HCT116 (cell line): ENCODE results near the gene RBBP8NL. TPM values are rescaled to one million over a fixed set of nuclear protein-coding genes. Genes with fewer than 3 reads are reported as not detected.

Source experiments
- ATAC-seq: fragments of 200-7000 bp; cut with Tn5 transposase; 2 replicates; pipeline ENCODE4 v1.9.1; 2020; ENCODE audit warnings: mild to moderate bottlenecking, moderate library complexity
- BruUV-seq: library from RNA; stranded (reverse); fragments of 400-500 nt; replicated peaks from 2 replicates; lab custom pipeline; 2021; lab: Mats Ljungman, UMichigan
- CTCF ChIA-PET: fragments of 300-600 bp; sonication (Branson Sonifier 250); formaldehyde crosslinking; loops from one replicate; lab custom pipeline; 2021; ENCODE audit warnings: antibody characterized with exemption; lab: Charles Lee
- POLR2A ChIA-PET: fragments of 300-600, 350-600 bp; sonication (Branson Sonifier 250); formaldehyde crosslinking; loops from one replicate; lab custom pipeline; 2021; ENCODE audit warnings: antibody characterized with exemption; lab: Charles Lee
- RAD21 ChIA-PET, 2 experiments: fragments of 300-600 bp; sonication (Branson Sonifier 250); formaldehyde crosslinking; loops; one replicate each; lab custom pipeline; 2023; ENCODE audit warnings: low total read pairs in 2 of 2; ENCODE audit not compliant: uncharacterized antibody in 2 of 2, unreplicated experiment in 2 of 2, low non-redundant PET in 1 of 2; lab: Charles Lee
- DNase-seq: peaks from one replicate; pipeline ENCODE4 v3.0.0-alpha.2; 2010; ENCODE audit warnings: low read depth, low spot score
- H2AFZ ChIP-seq: fragments of 200-600 bp; shearing (Covaris generic), sonication (generic); 2 replicates; pipeline ENCODE4 v1.6.1; 2017; ENCODE audit warnings: low read depth, mixed run types, mixed read lengths, antibody characterized with exemption, low read length; ENCODE audit not compliant: poor library complexity, severe bottlenecking
- H3K27ac ChIP-seq: 2 replicates; pipeline ENCODE4 v1.5.1; 2012; ENCODE audit warnings: low read depth, low read length
- H3K27me3 ChIP-seq: fragments of 200-600 bp; sonication (generic); 2 replicates; pipeline ENCODE4 v1.6.1; 2016; ENCODE audit warnings: mixed run types, low read length, mixed read lengths; ENCODE audit not compliant: insufficient read depth
- H3K36me3 ChIP-seq, 2 experiments: fragments of 200-500 bp in 1 of 2; fragments of 200-600 bp in 1 of 2; sonication (Bioruptor generic) in 1 of 2; sonication (generic) in 1 of 2; 2 replicates each; pipeline versions ENCODE4 v1.5.1 to v1.6.1; 2014 to 2016; ENCODE audit warnings: low read length in 2 of 2, inconsistent platforms in 1 of 2, mixed read lengths in 1 of 2, mixed run types in 1 of 2; ENCODE audit not compliant: insufficient read depth in 2 of 2, control insufficient read depth in 1 of 2
- H3K4me1 ChIP-seq, 2 experiments: fragments of 200-600 bp in 1 of 2; sonication (generic) in 1 of 2; 2 replicates each; pipeline versions ENCODE4 v1.5.1 to v1.6.1; 2012 to 2017; ENCODE audit warnings: low read length in 2 of 2, inconsistent platforms in 1 of 2, mild to moderate bottlenecking in 1 of 2, mixed read lengths in 1 of 2, mixed run types in 1 of 2, moderate library complexity in 1 of 2; ENCODE audit not compliant: insufficient read depth in 2 of 2, control insufficient read depth in 1 of 2
- H3K4me2 ChIP-seq: fragments of 200-600 bp; sonication (generic); 2 replicates; pipeline ENCODE4 v1.6.1; 2017; ENCODE audit warnings: mixed run types, low read length, mixed read lengths
- H3K4me3 ChIP-seq, 2 experiments: fragments of 200-600 bp in 1 of 2; sonication (generic) in 1 of 2; replicated peaks in 1 of 2; 2 replicates each; pipeline ENCODE4 v1.5.1; 2011 to 2016; ENCODE audit warnings: low read length in 2 of 2, control low read depth in 1 of 2, low read depth in 1 of 2, mild to moderate bottlenecking in 1 of 2, mixed read lengths in 1 of 2, mixed run types in 1 of 2
- H3K79me2 ChIP-seq: fragments of 200-600 bp; sonication (generic); 2 replicates; pipeline ENCODE4 v1.6.1; 2017; ENCODE audit warnings: mild to moderate bottlenecking, mixed run types, low read length, moderate library complexity, mixed read lengths; ENCODE audit not compliant: insufficient read depth
- H3K9ac ChIP-seq: fragments of 200-600 bp; sonication (generic); 2 replicates; pipeline ENCODE4 v1.6.1; 2016; ENCODE audit warnings: low read length, mixed read lengths
- H3K9me2 ChIP-seq: fragments of 200-600 bp; sonication (generic), shearing (Covaris generic); 2 replicates; pipeline ENCODE4 v1.6.1; 2017; ENCODE audit warnings: mixed run types, mild to moderate bottlenecking, moderate library complexity; ENCODE audit not compliant: insufficient read depth
- H3K9me3 ChIP-seq, 2 experiments: fragments of 200-500 bp in 1 of 2; fragments of 200-600 bp in 1 of 2; sonication (Bioruptor generic) in 1 of 2; sonication (generic) in 1 of 2; 2 replicates each; pipeline ENCODE4 v1.6.1; 2014 to 2017; ENCODE audit warnings: low read length in 2 of 2, mixed read lengths in 2 of 2, inconsistent platforms in 1 of 2, low read depth in 1 of 2, mild to moderate bottlenecking in 1 of 2, mixed run types in 1 of 2, moderate library complexity in 1 of 2; ENCODE audit not compliant: control insufficient read depth in 1 of 2, insufficient read depth in 1 of 2
- H4K20me1 ChIP-seq: fragments of 200-600 bp; sonication (generic), shearing (Covaris generic); 2 replicates; pipeline ENCODE4 v1.6.1; 2017; ENCODE audit warnings: mixed run types, mild to moderate bottlenecking, moderate library complexity; ENCODE audit not compliant: insufficient read depth
- CBX3 ChIP-seq: IDR thresholded peaks from 2 replicates; pipeline ENCODE4 v1.6.1; 2012; ENCODE audit warnings: low read depth
- CEBPB ChIP-seq: IDR thresholded peaks from 2 replicates; pipeline ENCODE4 v1.6.1; 2012; ENCODE audit warnings: low read depth
- EGR1 ChIP-seq: IDR thresholded peaks from 2 replicates; pipeline ENCODE4 v1.6.1; 2012; ENCODE audit warnings: low read depth
- ELF1 ChIP-seq: IDR thresholded peaks from 2 replicates; pipeline ENCODE4 v1.6.1; 2012; ENCODE audit warnings: low read depth, borderline replicate concordance
- EZH2 ChIP-seq: fragments of 200-600 bp; sonication (generic); IDR thresholded peaks from 2 replicates; pipeline ENCODE4 v1.6.1; 2017; ENCODE audit warnings: antibody characterized with exemption, mixed run types
- EZH2phosphoT487 ChIP-seq: fragments of 200-600 bp; IDR thresholded peaks from 2 replicates; pipeline ENCODE4 v1.6.1; 2018; ENCODE audit warnings: antibody characterized with exemption, borderline replicate concordance
- FOSL1 ChIP-seq: IDR thresholded peaks from 2 replicates; pipeline ENCODE4 v1.6.1; 2012; ENCODE audit warnings: low read depth
- JUND ChIP-seq: IDR thresholded peaks from 2 replicates; pipeline ENCODE4 v1.6.1; 2012
- POLR2AphosphoS5 ChIP-seq: IDR thresholded peaks from 2 replicates; pipeline ENCODE4 v1.6.1; 2011; ENCODE audit warnings: mild to moderate bottlenecking, low read depth, low read length, moderate library complexity
- RAD21 ChIP-seq: IDR thresholded peaks from 2 replicates; pipeline ENCODE4 v1.6.1; 2012; ENCODE audit warnings: low read depth, mild to moderate bottlenecking
- SP1 ChIP-seq: IDR thresholded peaks from 2 replicates; pipeline ENCODE4 v1.6.1; 2012; ENCODE audit warnings: low read depth
- SRF ChIP-seq: IDR thresholded peaks from 2 replicates; pipeline ENCODE4 v1.6.1; 2012; ENCODE audit warnings: low read depth
- YY1 ChIP-seq: IDR thresholded peaks from 2 replicates; pipeline ENCODE4 v1.6.1; 2011; ENCODE audit warnings: low read length, low read depth, moderate library complexity, mild to moderate bottlenecking; ENCODE audit not compliant: insufficient replicate concordance; ENCODE audit errors: extremely low read depth
- intact Hi-C: fragments of 100-400 bp; cut with micrococcal nuclease; formaldehyde crosslinking; loops from 2 replicates; pipeline ENCODE4 v1.10.0; 2022
- total RNA-seq: library from RNA; stranded (reverse); gene quantifications from one replicate; pipeline ENCODE4 v1.2.1, GENCODE V29; 2021; ENCODE audit not compliant: unreplicated experiment
- TF ChIP-seq, protein P1 (sequence below), 3 experiments: fragments of 200-600 bp in 1 of 3; sonication (generic) in 1 of 3; IDR thresholded peaks in 2 of 3; conservative IDR thresholded peaks in 1 of 3; 2 replicates each; pipeline ENCODE4 v1.5.1; 2012 to 2017; ENCODE audit warnings: low read depth in 2 of 3, low read length in 2 of 3, antibody characterized with exemption in 1 of 3, borderline replicate concordance in 1 of 3, control low read depth in 1 of 3, mild to moderate bottlenecking in 1 of 3, mixed read lengths in 1 of 3, mixed run types in 1 of 3, moderate library complexity in 1 of 3; ENCODE audit not compliant: insufficient read depth in 1 of 3
- TF ChIP-seq, protein P2 (sequence below): IDR thresholded peaks from 2 replicates; pipeline ENCODE4 v1.6.1; 2012
- TF ChIP-seq, protein P3 (sequence below): IDR thresholded peaks from 2 replicates; pipeline ENCODE4 v1.6.1; 2011; ENCODE audit warnings: mild to moderate bottlenecking, low read length, moderate library complexity; ENCODE audit not compliant: insufficient replicate concordance; ENCODE audit errors: extremely low read depth
- TF ChIP-seq, protein P4 (sequence below): IDR thresholded peaks from 2 replicates; pipeline ENCODE4 v1.6.1; 2012

Gene RBBP8NL
- total RNA-seq, 1 experiment from 2014 or later, result 0.59 TPM

DNA sequence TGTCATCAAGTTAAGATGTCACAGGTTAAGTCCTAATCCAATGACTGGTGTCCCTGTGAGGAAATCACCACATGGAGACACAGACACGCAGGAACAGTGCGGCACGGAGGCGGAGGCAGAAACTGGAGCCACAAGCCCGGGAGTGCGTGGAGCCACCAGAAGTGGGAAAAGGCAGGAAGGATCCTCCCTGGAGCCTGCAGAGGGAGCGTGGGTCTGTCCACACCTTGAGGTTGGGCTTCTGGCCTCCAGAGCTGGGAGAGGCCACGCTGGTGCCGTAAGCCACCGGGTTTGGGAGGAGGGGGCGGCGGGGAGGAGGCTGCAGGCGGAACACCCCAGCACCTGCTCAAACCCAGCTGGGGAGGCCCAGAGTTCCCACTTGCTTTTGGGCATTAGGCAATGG is 24.0 kb downstream of the RBBP8NL start:
- Histone ChIP-seq H3K36me3 (no peaks in the 10 kb centered on the region), H3K4me1 (peaks cover 14 to 25% of the 10 kb centered on the region in 2 experiments; a peak in 3 of 4 replicates), H4K20me1 (no peaks in the 10 kb centered on the region), H3K4me3 (no peak overlapping the region), H3K9ac (no peak overlapping the region), H3K79me2 (peaks cover 16% of the 10 kb centered on the region), H3K27me3 (no peaks in the 10 kb centered on the region), H2AFZ (no peak overlapping the region), H3K4me2 (no peak overlapping the region), H3K9me3 (no peaks in the 10 kb centered on the region), H3K9me2 (no peaks in the 10 kb centered on the region), H3K27ac (no peak overlapping the region)
- ATAC-seq (no peak), DNase-seq (no peak)
- TF ChIP-seq, protein P1, sequence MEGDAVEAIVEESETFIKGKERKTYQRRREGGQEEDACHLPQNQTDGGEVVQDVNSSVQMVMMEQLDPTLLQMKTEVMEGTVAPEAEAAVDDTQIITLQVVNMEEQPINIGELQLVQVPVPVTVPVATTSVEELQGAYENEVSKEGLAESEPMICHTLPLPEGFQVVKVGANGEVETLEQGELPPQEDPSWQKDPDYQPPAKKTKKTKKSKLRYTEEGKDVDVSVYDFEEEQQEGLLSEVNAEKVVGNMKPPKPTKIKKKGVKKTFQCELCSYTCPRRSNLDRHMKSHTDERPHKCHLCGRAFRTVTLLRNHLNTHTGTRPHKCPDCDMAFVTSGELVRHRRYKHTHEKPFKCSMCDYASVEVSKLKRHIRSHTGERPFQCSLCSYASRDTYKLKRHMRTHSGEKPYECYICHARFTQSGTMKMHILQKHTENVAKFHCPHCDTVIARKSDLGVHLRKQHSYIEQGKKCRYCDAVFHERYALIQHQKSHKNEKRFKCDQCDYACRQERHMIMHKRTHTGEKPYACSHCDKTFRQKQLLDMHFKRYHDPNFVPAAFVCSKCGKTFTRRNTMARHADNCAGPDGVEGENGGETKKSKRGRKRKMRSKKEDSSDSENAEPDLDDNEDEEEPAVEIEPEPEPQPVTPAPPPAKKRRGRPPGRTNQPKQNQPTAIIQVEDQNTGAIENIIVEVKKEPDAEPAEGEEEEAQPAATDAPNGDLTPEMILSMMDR (IDR thresholded peaks at IDR 0.05 in 2 of 3, conservative IDR thresholded peaks at IDR 0.05 in 1 of 3; ENCODE audit: borderline replicate concordance in 1 of 3, insufficient read depth in 1 of 3, low read depth in 2 of 3, low read length in 2 of 3), result no peak
- TF ChIP-seq FOSL1, result no peak
- no peak for TF ChIP-seq POLR2AphosphoS5
- TF ChIP-seq, protein P2, sequence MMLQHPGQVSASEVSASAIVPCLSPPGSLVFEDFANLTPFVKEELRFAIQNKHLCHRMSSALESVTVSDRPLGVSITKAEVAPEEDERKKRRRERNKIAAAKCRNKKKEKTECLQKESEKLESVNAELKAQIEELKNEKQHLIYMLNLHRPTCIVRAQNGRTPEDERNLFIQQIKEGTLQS, result no peak
- TF ChIP-seq EGR1, result no peak
- no peak for TF ChIP-seq EZH2
- no peak for TF ChIP-seq SRF
- TF ChIP-seq, protein P3, sequence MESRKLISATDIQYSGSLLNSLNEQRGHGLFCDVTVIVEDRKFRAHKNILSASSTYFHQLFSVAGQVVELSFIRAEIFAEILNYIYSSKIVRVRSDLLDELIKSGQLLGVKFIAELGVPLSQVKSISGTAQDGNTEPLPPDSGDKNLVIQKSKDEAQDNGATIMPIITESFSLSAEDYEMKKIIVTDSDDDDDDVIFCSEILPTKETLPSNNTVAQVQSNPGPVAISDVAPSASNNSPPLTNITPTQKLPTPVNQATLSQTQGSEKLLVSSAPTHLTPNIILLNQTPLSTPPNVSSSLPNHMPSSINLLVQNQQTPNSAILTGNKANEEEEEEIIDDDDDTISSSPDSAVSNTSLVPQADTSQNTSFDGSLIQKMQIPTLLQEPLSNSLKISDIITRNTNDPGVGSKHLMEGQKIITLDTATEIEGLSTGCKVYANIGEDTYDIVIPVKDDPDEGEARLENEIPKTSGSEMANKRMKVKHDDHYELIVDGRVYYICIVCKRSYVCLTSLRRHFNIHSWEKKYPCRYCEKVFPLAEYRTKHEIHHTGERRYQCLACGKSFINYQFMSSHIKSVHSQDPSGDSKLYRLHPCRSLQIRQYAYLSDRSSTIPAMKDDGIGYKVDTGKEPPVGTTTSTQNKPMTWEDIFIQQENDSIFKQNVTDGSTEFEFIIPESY, result no peak
- no peak for TF ChIP-seq JUND
- TF ChIP-seq, protein P4, sequence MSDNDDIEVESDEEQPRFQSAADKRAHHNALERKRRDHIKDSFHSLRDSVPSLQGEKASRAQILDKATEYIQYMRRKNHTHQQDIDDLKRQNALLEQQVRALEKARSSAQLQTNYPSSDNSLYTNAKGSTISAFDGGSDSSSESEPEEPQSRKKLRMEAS, result no peak
- no peak for TF ChIP-seq YY1
- no peak for TF ChIP-seq CEBPB
- no peak for TF ChIP-seq SP1
- no peak for TF ChIP-seq RAD21
- no peak for TF ChIP-seq ELF1
- no peak for TF ChIP-seq CBX3
- TF ChIP-seq EZH2phosphoT487, result no peak
- intact Hi-C loops, result no loop called here
- CTCF ChIA-PET, result no interaction called here
- POLR2A ChIA-PET, result no interaction called here
- BruUV-seq, result no TSS peak
- RAD21 ChIA-PET, result no interaction called here
